ENCODE results near the gene TCF4.

DNA sequence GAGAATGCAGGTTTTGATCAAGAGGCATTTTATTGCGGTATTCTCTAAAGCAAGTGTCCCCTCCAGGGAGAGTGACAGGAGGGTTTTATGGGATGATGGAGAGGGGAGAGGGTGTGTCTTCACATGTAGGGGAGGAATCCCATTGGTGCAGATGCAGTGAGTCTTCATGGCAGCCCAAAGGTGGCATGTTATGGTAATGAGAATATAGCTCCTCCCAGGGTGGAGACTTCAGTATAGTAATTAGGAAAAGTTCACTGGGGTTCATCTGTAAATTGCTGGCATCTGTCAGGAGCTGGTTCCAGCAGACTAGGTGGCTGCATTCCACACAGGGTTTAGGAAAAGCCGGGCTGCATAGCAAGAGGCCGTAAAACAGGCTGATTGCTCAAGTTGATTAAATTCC, 398.0 kb downstream of the TCF4 start:
- TF ChIP-seq CTCF (conservative IDR thresholded peaks at IDR 0.05; ENCODE audit: low read length): no peak
- no peak for TF ChIP-seq EZH2phosphoT487 (IDR thresholded peaks at IDR 0.05; ENCODE audit: borderline replicate concordance, low read depth, low read length)

Data from OCI-LY7 (cell line).